Keratinocyte (primary cell): Measurements from ENCODE around the gene PCDH9. TPM values are rescaled to one million over a fixed set of nuclear protein-coding genes. Genes with fewer than 3 reads are reported as not detected.

ENCODE experiments used
- DNase-seq: peaks from one replicate; pipeline ENCODE4 v3.0.0-alpha.2; 2011; ENCODE audit warnings: low read depth, missing footprints, low spot score
- FAIRE-seq: peaks from 2 replicates; lab custom pipeline; 2011; peaks lifted over from hg19 to GRCh38; lab: Jason Lieb, UNC
- H2AFZ ChIP-seq: 2 replicates; pipeline ENCODE4 v1.6.0; 2012; ENCODE audit warnings: low read length, control low read depth, inconsistent platforms; ENCODE audit not compliant: control insufficient read depth
- H3K27ac ChIP-seq: 2 replicates; pipeline ENCODE4 v1.5.1; 2011; ENCODE audit warnings: low read length; ENCODE audit not compliant: control insufficient read depth, insufficient read depth
- H3K27me3 ChIP-seq: 3 replicates; pipeline ENCODE4 v1.6.0; 2011; ENCODE audit warnings: low read length; ENCODE audit not compliant: control insufficient read depth, insufficient read depth; ENCODE audit errors: extremely low read depth
- H3K36me3 ChIP-seq, 2 experiments: 2 replicates in 1 of 2; 3 replicates in 1 of 2; pipeline ENCODE4 v1.5.1; 2011; ENCODE audit warnings: low read length in 2 of 2, mild to moderate bottlenecking in 1 of 2; ENCODE audit not compliant: control insufficient read depth in 2 of 2, insufficient read depth in 2 of 2; ENCODE audit errors: extremely low read depth in 1 of 2
- H3K4me1 ChIP-seq: 3 replicates; pipeline ENCODE4 v1.5.1; 2011; ENCODE audit warnings: low read length; ENCODE audit not compliant: control insufficient read depth, insufficient read depth; ENCODE audit errors: extremely low read depth
- H3K4me2 ChIP-seq: 3 replicates; pipeline ENCODE4 v1.6.0; 2011; ENCODE audit warnings: low read depth, low read length; ENCODE audit not compliant: control insufficient read depth, insufficient read depth; ENCODE audit errors: extremely low read depth
- H3K4me3 ChIP-seq, 3 experiments: fragments of 200-600 bp in 1 of 3; sonication (generic) in 1 of 3; 2 replicates in 2 of 3; 3 replicates in 1 of 3; pipeline ENCODE4 v1.5.1; 2011 to 2016; ENCODE audit warnings: low read length in 3 of 3, mild to moderate bottlenecking in 3 of 3, control low read depth in 2 of 3, inconsistent platforms in 1 of 3, low read depth in 1 of 3, mixed read lengths in 1 of 3, mixed run types in 1 of 3, moderate library complexity in 1 of 3; ENCODE audit not compliant: control insufficient read depth in 2 of 3, insufficient read depth in 2 of 3; ENCODE audit errors: extremely low read depth in 1 of 3
- H3K79me2 ChIP-seq: 2 replicates; pipeline ENCODE4 v1.6.0; 2012; ENCODE audit warnings: low read length; ENCODE audit not compliant: control insufficient read depth, insufficient read depth
- H3K9ac ChIP-seq: 3 replicates; pipeline ENCODE4 v1.6.0; 2011; ENCODE audit warnings: low read length; ENCODE audit not compliant: control insufficient read depth, insufficient read depth; ENCODE audit errors: extremely low read depth
- H3K9me1 ChIP-seq: 3 replicates; pipeline ENCODE4 v1.6.0; 2011; ENCODE audit warnings: low read length; ENCODE audit not compliant: control insufficient read depth, insufficient read depth; ENCODE audit errors: extremely low read depth
- H3K9me3 ChIP-seq: 2 replicates; pipeline ENCODE4 v1.5.1; 2012; ENCODE audit warnings: low read depth, low read length; ENCODE audit not compliant: control insufficient read depth
- H4K20me1 ChIP-seq: 3 replicates; pipeline ENCODE4 v1.6.0; 2011; ENCODE audit warnings: low read length; ENCODE audit not compliant: control insufficient read depth, insufficient read depth; ENCODE audit errors: extremely low read depth
- CTCF ChIP-seq, 3 experiments: IDR thresholded peaks in 1 of 3; conservative IDR thresholded peaks in 1 of 3; optimal IDR thresholded peaks in 1 of 3; 2 replicates in 2 of 3; 3 replicates in 1 of 3; pipeline versions ENCODE3 to v1.5.1; 2011; ENCODE audit warnings: low read length in 3 of 3, mild to moderate bottlenecking in 3 of 3, moderate library complexity in 2 of 3, control low read depth in 1 of 3, inconsistent platforms in 1 of 3; ENCODE audit not compliant: insufficient read depth in 2 of 3; ENCODE audit errors: extremely low read depth in 1 of 3
- EZH2 ChIP-seq: IDR thresholded peaks from one replicate; pipeline ENCODE4 v1.6.1; 2012; ENCODE audit warnings: inconsistent platforms, mild to moderate bottlenecking, low read length, moderate library complexity
- dilution Hi-C: fragments of 300-500 bp; cut with MboI; formaldehyde crosslinking; loops from one replicate; pipeline ENCODE4 v1.7.0; 2020; ENCODE audit warnings: low sequenced_read_pairs; ENCODE audit not compliant: extremely low pct_ligation_motif_present
- polyA plus RNA-seq, 5 experiments: library from polyadenylated mRNA; depleted of rRNA in 3 of 5; stranded (reverse) in 3 of 5; stranded (forward) in 1 of 5; unstranded in 1 of 5; fragments of >200 nt; gene quantifications; 1 replicate in 1 of 5; 2 replicates in 3 of 5; 3 replicates in 1 of 5; pipeline versions ENCODE4 v1.2.1 to v1.2.3, GENCODE V29; 2011 to 2012; ENCODE audit warnings: missing spikeins in 2 of 5, low read depth in 1 of 5, low replicate concordance in 1 of 5

Gene PCDH9
- polyA plus RNA-seq, 1 donor (not counting 4 experiments of a cell fraction or from before 2014, with no cell fraction given): 0.21 TPM

- dilution Hi-C loops: no loop called here
- H3K9me3 ChIP-seq: no peaks in the 10 kb centered on the region
- no peak overlapping the region for H3K27ac ChIP-seq
- TF ChIP-seq CTCF (optimal IDR thresholded peaks at IDR 0.05 in 1 of 3, IDR thresholded peaks at IDR 0.05 in 1 of 3, conservative IDR thresholded peaks at IDR 0.05 in 1 of 3; ENCODE audit: extremely low read depth in 1 of 3, insufficient read depth in 2 of 3, low read length in 3 of 3) (no peak), EZH2 (no peak)
- no peaks in the 10 kb centered on the region for H3K27me3 ChIP-seq
- H3K4me3 ChIP-seq: no peak overlapping the region
- no peak overlapping the region for H2AFZ ChIP-seq
- H3K4me1 ChIP-seq: no peaks in the 10 kb centered on the region
- no peaks in the 10 kb centered on the region for H4K20me1 ChIP-seq
- FAIRE-seq: no peak
- H3K36me3 ChIP-seq: no peaks in the 10 kb centered on the region
- DNase-seq: no peak
- no peak overlapping the region for H3K9ac ChIP-seq
- no peaks in the 10 kb centered on the region for H3K79me2 ChIP-seq
- H3K9me1 ChIP-seq: no peaks in the 10 kb centered on the region
- no peak overlapping the region for H3K4me2 ChIP-seq
Observed at GRCh38 chr13:66483712-66484111, 746.4 kb downstream of the PCDH9 start.

- Histone ChIP-seq H3K36me3 (no peaks in the 10 kb centered on the region), H3K9ac (no peak overlapping the region), H3K4me2 (no peak overlapping the region), H3K9me1 (no peaks in the 10 kb centered on the region), H2AFZ (no peak overlapping the region), H3K9me3 (no peaks in the 10 kb centered on the region), H3K27ac (no peak overlapping the region), H4K20me1 (no peaks in the 10 kb centered on the region), H3K79me2 (no peaks in the 10 kb centered on the region), H3K4me1 (no peaks in the 10 kb centered on the region), H3K4me3 (no peak overlapping the region), H3K27me3 (no peaks in the 10 kb centered on the region)
- no peak for FAIRE-seq
- dilution Hi-C loops: no loop called here
- DNase-seq: no peak
- TF ChIP-seq EZH2 (no peak), CTCF (optimal IDR thresholded peaks at IDR 0.05 in 1 of 3, IDR thresholded peaks at IDR 0.05 in 1 of 3, conservative IDR thresholded peaks at IDR 0.05 in 1 of 3; ENCODE audit: extremely low read depth in 1 of 3, insufficient read depth in 2 of 3, low read length in 3 of 3) (no peak)
Observed at GRCh38 chr13:66482836-66483235, 747.3 kb downstream of the PCDH9 start.
